ACC112 (cell line): Measurements from ENCODE around the gene PTPRJ.
"Not testable (repeated sequence)": the region's sequence is repeated elsewhere in the genome, so short reads cannot be mapped to it uniquely, and the experiment has no call there.

Experiments used
- H2AFZ ChIP-seq: fragments of 200-600 bp; sonication (generic); one replicate; pipeline ENCODE4 v1.6.0; 2017; ENCODE audit warnings: antibody characterized with exemption, low read length; ENCODE audit not compliant: unreplicated experiment
- H3K27ac ChIP-seq: fragments of 200-600 bp; sonication (generic); 2 replicates; pipeline ENCODE4 v1.5.1; 2014; ENCODE audit warnings: low read depth, mild to moderate bottlenecking, antibody characterized with exemption, low read length, moderate library complexity
- H3K27me3 ChIP-seq: fragments of 200-600 bp; sonication (generic); 2 replicates; pipeline ENCODE4 v1.6.1; 2014; ENCODE audit warnings: mild to moderate bottlenecking, antibody characterized with exemption, low read length, moderate library complexity, mixed read lengths; ENCODE audit not compliant: insufficient read depth
- H3K36me3 ChIP-seq: fragments of 200-600 bp; sonication (generic); 2 replicates; pipeline ENCODE4 v1.6.1; 2016; ENCODE audit warnings: mild to moderate bottlenecking, antibody characterized with exemption, low read length, moderate library complexity, mixed read lengths; ENCODE audit not compliant: insufficient read depth
- H3K4me1 ChIP-seq: fragments of 200-600 bp; sonication (generic); one replicate; pipeline ENCODE4 v1.6.1; 2016; ENCODE audit warnings: low read length, mixed read lengths; ENCODE audit not compliant: insufficient read depth, unreplicated experiment, control insufficient read depth
- H3K4me3 ChIP-seq: fragments of 200-600 bp; sonication (generic); 2 replicates; pipeline ENCODE4 v1.5.1; 2014; ENCODE audit warnings: mild to moderate bottlenecking, low read depth, low read length
- H3K79me2 ChIP-seq: fragments of 200-600 bp; sonication (generic); one replicate; pipeline ENCODE4 v1.6.0; 2016; ENCODE audit warnings: low read length; ENCODE audit not compliant: control insufficient read depth, unreplicated experiment, insufficient read depth

Gene PTPRJ

GRCh38 chr11:48020092-48020755, 39.9 kb downstream of the PTPRJ start:
- no peak overlapping the region for H3K4me3 ChIP-seq
- peaks cover 17% of the 10 kb centered on the region for H3K79me2 ChIP-seq
- no peak overlapping the region for H3K27ac ChIP-seq
- H2AFZ ChIP-seq = no peak overlapping the region
- H3K4me1 ChIP-seq = peaks cover 18% of the 10 kb centered on the region
- no peaks in the 10 kb centered on the region for H3K27me3 ChIP-seq
- no peaks in the 10 kb centered on the region for H3K36me3 ChIP-seq

- H3K79me2 ChIP-seq = peaks cover 12% of the 10 kb centered on the region
- H3K27ac ChIP-seq, H3K4me3 ChIP-seq, H3K27me3 ChIP-seq, H3K36me3 ChIP-seq, H2AFZ ChIP-seq: not testable (repeated sequence)
- peaks cover 13% of the 10 kb centered on the region for H3K4me1 ChIP-seq
Measured at GRCh38 chr11:48021201-48021820, 41.0 kb downstream of the PTPRJ start.

DNA sequence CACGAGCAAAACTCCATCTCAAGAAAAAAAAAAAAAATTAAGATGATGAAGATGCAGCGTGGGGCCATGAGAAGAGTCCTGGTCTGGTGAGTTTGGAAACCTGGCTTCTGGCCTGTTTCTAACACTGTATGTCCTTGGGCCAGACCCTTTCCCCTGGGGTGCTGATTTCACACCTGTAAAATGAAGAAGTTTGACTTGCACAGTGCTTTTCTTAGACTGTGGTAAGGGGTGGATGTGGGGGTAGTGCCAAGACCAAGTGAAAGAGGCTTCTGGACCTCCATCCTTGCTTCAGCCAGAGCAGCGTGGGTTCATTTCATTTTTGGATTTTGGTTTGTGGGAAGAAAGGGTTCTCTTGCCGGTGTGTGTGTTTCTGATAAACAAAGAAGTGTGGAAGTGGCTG, 42.1 kb downstream of the PTPRJ start:
- H3K79me2 ChIP-seq = peaks cover 7% of the 10 kb centered on the region
- no peaks in the 10 kb centered on the region for H3K36me3 ChIP-seq
- no peak overlapping the region for H3K27ac ChIP-seq
- H3K27me3 ChIP-seq = no peaks in the 10 kb centered on the region
- H2AFZ ChIP-seq = no peak overlapping the region
- H3K4me3 ChIP-seq = no peak overlapping the region
- H3K4me1 ChIP-seq = peaks cover 11% of the 10 kb centered on the region

GRCh38 chr11:48023608-48024007, 43.2 kb downstream of the PTPRJ start:
- H3K79me2 ChIP-seq, H3K36me3 ChIP-seq, H3K4me3 ChIP-seq, H3K27me3 ChIP-seq, H2AFZ ChIP-seq, H3K27ac ChIP-seq, H3K4me1 ChIP-seq: not testable (repeated sequence)

DNA sequence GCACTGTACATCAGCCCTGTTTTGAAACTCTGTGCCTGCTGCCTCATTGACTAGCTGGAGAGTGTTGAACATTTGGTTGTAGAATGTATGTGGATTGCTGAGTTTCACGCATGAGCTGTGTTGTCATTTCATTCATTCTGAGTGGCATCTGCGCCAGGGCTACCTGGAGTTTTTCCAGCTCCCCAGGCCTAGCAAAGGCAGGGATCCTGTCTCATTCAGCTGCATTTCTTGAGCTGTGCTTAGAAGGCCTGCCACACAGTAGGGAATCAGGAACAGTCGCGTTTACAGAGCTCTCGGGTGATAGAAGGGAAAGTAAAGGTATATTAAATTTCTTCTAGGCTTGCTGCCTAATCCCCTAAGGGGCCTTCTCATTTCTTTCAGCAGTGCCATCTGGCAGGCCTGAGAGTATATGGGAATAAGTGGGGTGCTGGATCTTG, 44.3 kb downstream of the PTPRJ start:
- Histone ChIP-seq H3K27me3 (no peaks in the 10 kb centered on the region), H3K4me1 (peaks cover 7% of the 10 kb centered on the region), H3K4me3 (no peak overlapping the region), H2AFZ (no peak overlapping the region), H3K79me2 (peaks cover 6% of the 10 kb centered on the region), H3K27ac (no peak overlapping the region), H3K36me3 (no peaks in the 10 kb centered on the region)

DNA sequence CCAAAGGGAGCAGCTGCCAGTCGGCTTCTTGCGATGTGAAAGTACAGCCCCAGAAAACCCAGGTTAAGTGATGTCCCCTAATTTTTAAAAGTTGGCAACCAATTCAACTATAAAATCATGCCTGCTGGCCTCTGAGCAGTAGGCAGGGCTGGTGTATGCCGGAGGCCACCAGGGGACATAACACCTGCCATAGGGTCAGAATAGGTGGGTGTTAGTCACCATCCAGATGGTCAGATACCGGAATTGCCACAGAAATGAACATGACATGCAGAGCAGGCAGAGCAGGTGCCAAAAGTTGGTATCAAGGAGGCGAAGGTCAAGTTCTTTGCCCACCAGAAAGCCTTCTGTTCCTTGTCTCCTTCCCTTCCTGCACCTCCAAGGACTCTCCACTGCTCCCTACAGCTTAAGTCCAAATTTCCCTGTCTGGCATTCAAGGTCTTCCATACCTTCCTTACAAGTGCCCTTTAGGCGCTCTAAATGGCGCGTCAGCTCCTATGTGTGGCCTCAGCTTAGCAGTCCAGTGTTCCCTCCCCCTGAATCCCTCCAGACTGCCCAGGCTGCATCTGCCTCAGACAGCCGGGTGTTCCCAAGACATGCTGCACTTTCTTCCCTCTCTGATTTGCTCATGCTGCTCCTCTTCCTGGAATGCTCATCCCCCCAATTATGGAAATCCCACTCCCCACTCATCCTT, 45.1 kb downstream of the PTPRJ start:
- Histone ChIP-seq H3K79me2 (peaks cover 6% of the 10 kb centered on the region), H2AFZ (no peak overlapping the region), H3K4me3 (no peak overlapping the region), H3K4me1 (peaks cover 14% of the 10 kb centered on the region), H3K36me3 (no peaks in the 10 kb centered on the region), H3K27ac (no peak overlapping the region), H3K27me3 (no peaks in the 10 kb centered on the region)

GRCh38 chr11:48025984-48026340, 45.6 kb downstream of the PTPRJ start:
- H3K4me3 ChIP-seq = no peak overlapping the region
- peaks cover 14% of the 10 kb centered on the region for H3K4me1 ChIP-seq
- H3K36me3 ChIP-seq = no peaks in the 10 kb centered on the region
- peaks cover 6% of the 10 kb centered on the region for H3K79me2 ChIP-seq
- H3K27ac ChIP-seq = no peak overlapping the region
- H3K27me3 ChIP-seq = no peaks in the 10 kb centered on the region
- no peak overlapping the region for H2AFZ ChIP-seq

GRCh38 chr11:48028914-48029680, 48.7 kb downstream of the PTPRJ start:
- Histone ChIP-seq H3K4me3 (no peak overlapping the region), H3K36me3 (no peaks in the 10 kb centered on the region), H3K27ac (no peak overlapping the region), H2AFZ (no peak overlapping the region), H3K79me2 (peaks cover 3% of the 10 kb centered on the region), H3K27me3 (no peaks in the 10 kb centered on the region), H3K4me1 (peaks cover 14% of the 10 kb centered on the region)

DNA sequence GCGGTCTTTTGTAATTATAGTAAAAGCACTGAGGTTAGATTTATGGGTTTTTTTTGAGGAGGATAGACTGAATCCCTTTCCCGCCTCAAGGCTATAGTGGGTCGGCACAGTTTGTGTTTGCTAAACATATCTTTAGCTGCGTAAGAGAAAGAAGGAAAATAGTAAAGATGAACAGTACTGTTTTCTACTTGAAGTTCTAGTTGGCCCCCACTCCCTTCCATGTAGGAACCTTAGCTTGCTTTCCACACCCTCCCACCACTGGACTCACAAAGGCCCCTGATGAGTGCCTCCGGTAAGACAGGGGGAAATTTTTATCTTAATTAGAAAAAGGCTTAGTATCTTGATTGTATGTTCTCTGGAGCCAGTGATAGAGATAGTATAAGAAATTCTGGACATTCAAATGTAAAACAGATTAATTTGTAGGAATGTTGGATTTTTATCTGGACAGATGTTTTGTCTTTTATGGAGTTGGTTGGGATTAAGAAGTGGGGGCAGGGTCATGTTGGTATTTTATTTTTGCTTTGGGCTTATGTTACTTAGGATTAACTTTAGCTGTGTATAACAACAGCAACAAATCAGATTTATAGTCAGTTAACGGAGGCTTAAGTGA, 49.4 kb downstream of the PTPRJ start:
- Histone ChIP-seq H3K4me3 (no peak overlapping the region), H3K4me1 (peaks cover 14% of the 10 kb centered on the region), H2AFZ (no peak overlapping the region), H3K79me2 (peaks cover 3% of the 10 kb centered on the region), H3K27ac (no peak overlapping the region), H3K36me3 (no peaks in the 10 kb centered on the region), H3K27me3 (no peaks in the 10 kb centered on the region)

DNA sequence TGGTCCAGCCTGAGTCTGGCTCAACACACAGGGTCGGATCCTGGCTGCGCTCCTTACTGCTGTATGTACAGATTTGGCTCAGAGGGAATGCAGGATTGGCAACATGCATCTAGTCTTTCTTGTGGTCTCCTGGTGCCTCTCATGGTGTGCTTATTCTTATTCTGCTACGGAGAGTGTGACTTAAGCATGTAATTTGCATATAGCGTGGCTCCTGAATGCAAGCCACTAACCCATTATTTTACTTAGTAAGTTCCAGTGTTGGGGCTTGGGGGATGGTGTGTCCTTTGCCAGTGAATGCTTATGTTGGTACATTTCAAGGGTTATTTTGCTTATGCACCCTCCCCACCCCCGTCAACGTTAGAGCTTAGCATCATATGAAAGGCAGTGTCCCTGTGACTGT, 51.2 kb downstream of the PTPRJ start:
- Histone ChIP-seq H3K27me3 (no peaks in the 10 kb centered on the region), H2AFZ (no peak overlapping the region), H3K4me3 (no peak overlapping the region), H3K4me1 (peaks cover 18% of the 10 kb centered on the region), H3K27ac (no peak overlapping the region), H3K36me3 (no peaks in the 10 kb centered on the region), H3K79me2 (peaks cover 3% of the 10 kb centered on the region)
